GM12865 (cell line): ENCODE results near the gene OR4K17.
"Not testable (repeated sequence)": the region's sequence is repeated elsewhere in the genome, so short reads cannot be mapped to it uniquely, and the experiment has no call there.

Experiments
- DNase-seq: peaks from one replicate; pipeline ENCODE4 v3.0.0; 2010; ENCODE audit warnings: low read depth
- H3K4me3 ChIP-seq: 2 replicates; pipeline ENCODE4 v1.5.1; 2011; ENCODE audit warnings: mild to moderate bottlenecking, low read depth, low read length, control low read depth
- CTCF ChIP-seq: IDR thresholded peaks from 2 replicates; pipeline ENCODE4 v1.5.1; 2011; ENCODE audit warnings: low read length, control low read depth, low read depth, inconsistent platforms; ENCODE audit not compliant: insufficient read depth; ENCODE audit errors: missing control alignments

The OR4K17 gene

GRCh38 chr14:20110438-20110837, at the start of gene OR4K17:
Gene OR4K17 (plus strand): TSS chr14:20110739. CDS start chr14:20117500, 6,761 bp downstream.
- H3K4me3 ChIP-seq, result no peak within 1 kb of the TSS
- DNase-seq, result no peak
- TF ChIP-seq CTCF, result no peak

- TF ChIP-seq CTCF, result no peak
- no peak for DNase-seq
- no peak overlapping the region for H3K4me3 ChIP-seq
Observed at GRCh38 chr14:20092050-20092449, 18.5 kb upstream of the OR4K17 start.

DNA sequence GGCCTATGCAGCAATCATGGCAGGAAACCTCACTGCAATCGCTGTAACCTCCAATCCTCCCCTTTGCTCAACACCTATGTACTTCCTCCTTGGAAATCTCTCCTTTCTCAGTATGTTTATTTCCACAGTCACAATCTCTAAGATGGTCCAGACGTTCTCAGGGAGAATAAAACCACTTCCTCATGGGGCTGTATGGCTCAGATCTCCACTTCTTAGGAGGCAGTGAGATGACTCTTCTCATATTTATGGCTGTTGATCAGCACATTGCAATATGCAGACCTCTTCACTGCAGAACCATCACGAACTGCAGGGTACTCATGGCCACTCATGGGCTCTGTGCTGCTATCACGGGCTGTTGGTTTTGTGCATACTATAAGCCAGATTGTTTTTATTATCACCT, 17.1 kb upstream of the OR4K17 start:
- no peak for TF ChIP-seq CTCF
- DNase-seq, result no peak
- H3K4me3 ChIP-seq, result no peak overlapping the region

DNA sequence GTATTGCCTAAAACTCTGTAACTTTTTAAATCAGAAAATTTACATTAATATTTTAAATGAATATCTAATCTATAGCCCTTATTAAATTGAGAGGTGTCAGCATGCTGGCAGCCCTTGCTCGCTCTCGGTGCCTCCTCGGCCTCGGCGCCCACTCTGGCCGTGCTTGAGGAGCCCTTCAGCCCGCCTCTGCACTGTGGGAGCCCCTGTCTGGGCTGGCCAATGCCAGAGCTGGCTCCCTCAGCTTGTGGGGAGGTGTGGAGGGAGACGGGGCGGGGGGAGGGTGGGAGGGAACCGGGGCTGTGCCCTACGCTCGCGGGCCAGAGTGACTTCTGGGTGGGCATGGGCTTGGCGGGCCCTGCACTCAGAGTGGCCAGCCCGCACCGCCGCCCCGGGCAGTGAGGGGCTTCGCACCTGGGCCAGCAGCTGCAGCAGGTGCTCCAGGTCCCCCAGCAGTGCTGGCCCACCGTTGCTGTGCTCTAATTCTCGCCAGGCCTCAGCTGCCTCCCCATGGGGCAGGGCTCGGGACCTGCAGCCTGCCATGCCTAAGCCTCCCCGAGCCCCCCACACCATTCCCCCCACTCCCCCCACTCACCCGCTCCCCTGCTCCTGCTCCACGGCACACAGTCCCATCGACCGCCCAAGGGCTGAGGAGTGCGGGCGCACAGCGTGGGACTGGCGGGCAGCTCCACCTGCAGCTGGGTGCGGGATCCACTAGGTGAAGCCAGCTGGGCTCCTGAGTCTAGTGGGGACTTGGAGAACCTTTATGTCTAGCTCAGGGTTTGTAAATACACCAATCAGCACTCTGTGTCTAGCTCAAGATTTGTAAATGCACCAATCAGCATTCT, 11.4 kb upstream of the OR4K17 start:
- DNase-seq, H3K4me3 ChIP-seq: not testable (repeated sequence)

- no peak for TF ChIP-seq CTCF
- H3K4me3 ChIP-seq, result no peak overlapping the region
- no peak for DNase-seq
Observed at GRCh38 chr14:20112321-20112720, 1.8 kb downstream of the OR4K17 start.

GRCh38 chr14:20116748-20117147, 6.2 kb downstream of the OR4K17 start:
- DNase-seq, result no peak
- TF ChIP-seq CTCF, result no peak
- no peak overlapping the region for H3K4me3 ChIP-seq

DNA sequence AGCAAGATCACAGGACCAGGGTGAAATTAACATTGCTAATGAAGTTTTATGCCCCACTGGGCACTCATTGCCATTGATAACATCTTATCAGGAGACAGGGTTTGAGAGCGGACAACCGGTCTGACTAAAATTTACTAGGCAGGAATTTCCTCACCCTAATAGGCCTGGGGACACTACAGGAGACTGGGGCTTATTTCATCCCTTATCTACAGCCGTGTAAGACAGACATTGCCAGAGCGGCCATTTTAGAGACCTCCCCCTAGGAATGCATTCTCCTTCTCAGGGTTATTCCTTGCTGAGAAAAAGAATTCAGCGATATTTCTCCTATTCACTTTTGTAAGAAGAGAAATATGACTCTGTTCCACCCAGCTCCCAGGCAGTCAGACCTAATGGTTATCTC, 8.3 kb downstream of the OR4K17 start:
- H3K4me3 ChIP-seq, result no peak overlapping the region
- DNase-seq, result no peak
- TF ChIP-seq CTCF, result no peak
